K562 treated with DMSO at 1 percent for 48 hours (cell line): ENCODE results near the gene SSPN. TPM values are rescaled to one million over a fixed set of nuclear protein-coding genes. Genes with fewer than 3 reads are reported as not detected.

Source experiments
- total RNA-seq: library from RNA; unstranded; fragments of 300-600 nt; gene quantifications from 2 replicates; pipeline ENCODE4 v1.2.3, GENCODE V29; 2022; ENCODE audit warnings: low replicate concordance; ENCODE audit errors: extremely low read depth

Gene SSPN
- total RNA-seq = not detected in 2 replicates

GRCh38 chr12:26195250-26195640 lies at the start of gene SSPN:
SSPN (plus strand) TSS chr12:26195573; CDS start chr12:26195673, 100 bp downstream.

Other genes starting within 250 kb of the SSPN start
- gene RASSF8, start 236.9 kb upstream of the SSPN start, total RNA-seq = not detected in 2 replicates
- gene BHLHE41, start 70.5 kb upstream of the SSPN start, total RNA-seq = not detected in 2 replicates